C4-2B (cell line): Measurements from ENCODE around the gene DAND5.

Experiments used
- H3K27ac ChIP-seq: fragments of 450-650 bp; 2 replicates; pipeline ENCODE4 v1.5.1; 2017
- ZFX ChIP-seq: fragments of 450-650 bp; IDR thresholded peaks from 2 replicates; pipeline ENCODE4 v1.6.1; 2017
- TF ChIP-seq, protein P1 (sequence below): fragments of 450-650 bp; conservative IDR thresholded peaks from 2 replicates; pipeline ENCODE4 v1.5.1; 2017; ENCODE audit warnings: mild to moderate bottlenecking

Gene DAND5

GRCh38 chr19:12969292-12969988 is at the start of gene DAND5:
TSS of gene DAND5 (plus strand) at chr19:12969576. CDS start at chr19:12969661, 85 bp downstream.
- H3K27ac ChIP-seq = no peak within 1 kb of the TSS
- TF ChIP-seq ZFX = no peak
- TF ChIP-seq, protein P1, sequence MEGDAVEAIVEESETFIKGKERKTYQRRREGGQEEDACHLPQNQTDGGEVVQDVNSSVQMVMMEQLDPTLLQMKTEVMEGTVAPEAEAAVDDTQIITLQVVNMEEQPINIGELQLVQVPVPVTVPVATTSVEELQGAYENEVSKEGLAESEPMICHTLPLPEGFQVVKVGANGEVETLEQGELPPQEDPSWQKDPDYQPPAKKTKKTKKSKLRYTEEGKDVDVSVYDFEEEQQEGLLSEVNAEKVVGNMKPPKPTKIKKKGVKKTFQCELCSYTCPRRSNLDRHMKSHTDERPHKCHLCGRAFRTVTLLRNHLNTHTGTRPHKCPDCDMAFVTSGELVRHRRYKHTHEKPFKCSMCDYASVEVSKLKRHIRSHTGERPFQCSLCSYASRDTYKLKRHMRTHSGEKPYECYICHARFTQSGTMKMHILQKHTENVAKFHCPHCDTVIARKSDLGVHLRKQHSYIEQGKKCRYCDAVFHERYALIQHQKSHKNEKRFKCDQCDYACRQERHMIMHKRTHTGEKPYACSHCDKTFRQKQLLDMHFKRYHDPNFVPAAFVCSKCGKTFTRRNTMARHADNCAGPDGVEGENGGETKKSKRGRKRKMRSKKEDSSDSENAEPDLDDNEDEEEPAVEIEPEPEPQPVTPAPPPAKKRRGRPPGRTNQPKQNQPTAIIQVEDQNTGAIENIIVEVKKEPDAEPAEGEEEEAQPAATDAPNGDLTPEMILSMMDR = no peak

GRCh38 chr19:12921047-12921446 is 48.3 kb upstream of the DAND5 start:
- TF ChIP-seq ZFX = no peak
- TF ChIP-seq, protein P1 = no peak
- H3K27ac ChIP-seq = peak overlapping the region; percentile 5; the same call in 1 of the 2 replicates

DNA sequence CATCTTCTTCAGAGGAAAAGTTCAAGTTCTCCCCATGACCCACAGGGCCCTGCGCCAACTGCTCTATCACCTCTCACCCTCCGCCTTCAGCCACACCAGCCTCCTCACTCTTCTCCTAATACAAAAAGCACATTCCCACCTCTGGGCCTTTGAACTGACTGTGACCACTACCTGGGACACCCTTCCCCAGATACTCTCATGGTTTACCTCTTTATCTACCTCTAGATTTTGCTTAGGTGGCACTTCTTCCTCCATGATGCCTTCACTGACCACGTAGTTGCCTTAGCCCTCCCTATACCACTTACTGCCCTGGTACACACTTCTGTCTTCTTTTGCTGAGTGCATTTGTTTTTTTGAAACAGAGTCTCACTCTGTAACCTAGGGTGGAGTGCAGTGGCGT is 46.4 kb upstream of the DAND5 start:
- no peak for TF ChIP-seq ZFX
- TF ChIP-seq, protein P1 = no peak
- no peak overlapping the region for H3K27ac ChIP-seq

DNA sequence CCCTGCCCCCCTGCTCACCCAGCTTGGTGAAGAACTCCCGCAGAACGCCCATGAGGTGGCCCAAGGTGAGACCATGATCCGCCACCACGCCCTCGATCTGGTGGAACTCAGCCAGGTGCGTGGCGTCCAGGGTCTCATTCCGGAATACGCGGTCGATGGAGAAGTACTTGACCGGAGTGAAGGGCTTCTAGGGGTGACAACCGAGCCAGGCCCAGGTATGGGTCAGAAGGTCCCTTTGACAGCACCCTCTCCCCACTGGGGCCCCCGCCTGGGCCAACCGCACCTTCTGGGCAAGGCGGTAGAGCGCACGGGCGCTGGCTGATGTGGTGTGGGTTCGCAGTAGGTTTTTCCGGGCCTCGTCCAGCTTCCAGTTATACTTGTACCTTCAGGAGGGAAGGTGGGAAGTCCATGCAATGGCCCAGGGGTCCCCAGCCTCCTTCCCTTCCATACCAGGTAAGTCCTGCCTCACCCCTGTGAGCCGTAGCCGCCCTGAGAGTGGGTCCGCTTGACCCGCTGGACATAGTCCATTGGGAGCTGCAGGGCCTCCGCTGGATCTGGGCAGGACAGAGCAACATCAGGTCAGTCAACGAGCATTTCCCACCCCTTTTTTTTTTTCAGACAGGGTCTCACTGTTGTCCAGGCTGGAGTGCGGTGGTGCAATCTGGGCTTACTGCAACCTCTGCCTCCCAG is 44.6 kb upstream of the DAND5 start:
- H3K27ac ChIP-seq = no peak overlapping the region
- TF ChIP-seq ZFX = no peak
- TF ChIP-seq, protein P1 = no peak

GRCh38 chr19:12930002-12930645 is 39.3 kb upstream of the DAND5 start:
- no peak overlapping the region for H3K27ac ChIP-seq
- no peak for TF ChIP-seq ZFX
- TF ChIP-seq, protein P1 = no peak

- no peak for TF ChIP-seq ZFX
- TF ChIP-seq, protein P1 = no peak
- H3K27ac ChIP-seq = peak overlapping the region; percentile 97
These were observed 36.7 kb upstream of the DAND5 start for GRCh38 chr19:12932392-12933286.
